ENCODE measurements around the gene ANKRD33.

The ANKRD33 gene

DNA sequence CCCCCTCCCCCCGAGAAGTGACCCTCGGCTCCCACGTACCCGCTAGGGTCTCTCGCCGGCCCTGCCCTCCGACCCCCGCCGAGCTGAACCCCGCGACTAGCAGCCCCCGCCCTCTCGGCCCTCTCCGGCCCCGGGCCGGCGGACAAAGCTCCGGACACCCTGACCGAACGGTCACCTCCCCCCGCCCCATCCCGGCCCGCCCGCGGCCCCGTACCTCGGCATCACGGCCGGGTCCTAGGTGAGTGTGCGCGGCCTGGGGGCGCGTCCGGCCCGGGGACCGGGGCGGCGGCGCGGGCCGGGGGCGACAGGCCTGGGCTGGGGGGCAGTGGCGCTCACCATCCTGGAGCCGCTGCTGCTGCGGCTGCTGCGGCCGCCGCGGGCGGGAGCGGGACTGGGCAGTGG is 39.6 kb upstream of the ANKRD33 start, which contains the start of gene FIGNL2:
Gene FIGNL2, minus strand, starts transcription at position 393 of the 402 bp plus-strand sequence. CDS start 26,305 bp downstream, outside the sequence.
- H2BK15ac ChIP-seq (replicated peaks; ENCODE audit: low read depth), result no peak within 1 kb of the TSS
- peak within 1 kb of the TSS; percentile 47 for H3K4me3 ChIP-seq (ENCODE audit: low read length)
- H2BK5ac ChIP-seq (ENCODE audit: low read length), result no peak within 1 kb of the TSS
- H3K18ac ChIP-seq (ENCODE audit: low read length), result peak within 1 kb of the TSS; percentile 90
- WGBS (ENCODE audit: extremely low coverage, insufficient coverage, low lambda C conversion rate), result no CpG with 5 or more reads among the region's 51 CpGs
- H4K5ac ChIP-seq (ENCODE audit: low read length), result no peak within 1 kb of the TSS
- no peaks in the 10 kb centered on the region for H3K36me3 ChIP-seq (ENCODE audit: control insufficient read depth, insufficient read depth, low read length)
- H2AK5ac ChIP-seq (ENCODE audit: low read length), result no peak within 1 kb of the TSS
- H3K4me1 ChIP-seq (ENCODE audit: control insufficient read depth, low read depth, low read length), result peaks cover 5% of the 10 kb centered on the region
- peak within 1 kb of the TSS; percentile 82 for H3K56ac ChIP-seq (ENCODE audit: low read length)
- no peak within 1 kb of the TSS for H3K23ac ChIP-seq (ENCODE audit: low read length)
- H3K79me2 ChIP-seq (ENCODE audit: control insufficient read depth, insufficient read depth, low read length), result no peaks in the 10 kb centered on the region
- peak within 1 kb of the TSS; percentile 93 for H3K4me2 ChIP-seq (ENCODE audit: low read length)
- H2BK120ac ChIP-seq (ENCODE audit: low read depth, low read length), result peak within 1 kb of the TSS; percentile 7
- no peaks in the 10 kb centered on the region for H3K79me1 ChIP-seq (ENCODE audit: low read length)
- no peak within 1 kb of the TSS for H4K8ac ChIP-seq (ENCODE audit: low read depth, low read length)
- H3K4ac ChIP-seq (ENCODE audit: low read depth, low read length), result peak within 1 kb of the TSS; percentile 86
- DNase-seq, result no peak
- H3K9ac ChIP-seq (ENCODE audit: low read length), result peak within 1 kb of the TSS; percentile 74
- H3K27me3 ChIP-seq (ENCODE audit: insufficient read depth, low read length, poor library complexity), result no peaks in the 10 kb centered on the region
- no peak within 1 kb of the TSS for H3K27ac ChIP-seq (ENCODE audit: low read depth, low read length)

DNA sequence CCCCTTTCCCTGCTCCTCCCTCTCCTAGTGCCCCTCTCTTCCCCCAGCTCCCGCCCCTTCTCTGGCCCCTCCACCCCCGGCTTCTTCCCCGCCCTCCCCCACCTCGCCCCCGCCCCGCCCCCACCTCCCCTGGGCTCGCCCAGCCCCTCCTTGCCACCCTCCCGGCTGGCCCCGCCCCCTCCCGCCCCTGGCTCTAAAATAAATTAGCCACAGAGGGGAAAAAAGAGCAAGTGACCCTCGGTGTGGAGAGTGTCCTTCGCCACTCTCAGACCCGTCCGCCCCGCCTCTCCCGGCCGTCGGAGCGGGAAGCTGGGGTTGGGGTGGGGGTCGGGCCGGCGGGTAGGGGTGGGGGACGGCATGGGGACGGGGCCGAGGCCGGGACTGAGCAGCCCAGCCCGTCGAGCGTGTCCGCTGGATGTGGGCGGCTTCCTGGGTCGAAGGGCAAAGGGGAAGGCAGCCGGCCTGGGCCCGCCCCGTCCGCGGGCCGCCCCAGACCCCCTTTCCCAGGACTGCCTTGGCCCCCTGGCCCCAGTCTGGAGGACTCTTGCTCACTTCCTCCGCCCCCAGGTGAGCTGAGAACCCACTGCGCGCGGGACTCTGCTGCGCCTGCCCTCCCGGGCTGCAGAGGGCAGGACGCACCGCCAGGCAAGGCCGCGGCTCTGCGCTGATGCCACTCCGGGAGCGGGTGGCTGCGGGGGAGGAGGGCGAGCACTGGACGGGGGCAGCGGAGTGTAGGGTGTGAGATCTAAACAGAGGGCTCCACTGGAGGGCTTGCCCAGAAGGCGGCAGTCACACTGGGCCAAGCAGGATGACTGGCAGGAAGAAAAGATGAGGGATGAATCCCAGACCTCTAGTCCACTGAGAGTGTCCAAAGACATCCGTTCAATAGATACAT is 38.8 kb upstream of the ANKRD33 start:
- Histone ChIP-seq H3K56ac (ENCODE audit: low read length) (peak overlapping the region; percentile 82), H3K79me1 (ENCODE audit: low read length) (no peaks in the 10 kb centered on the region), H2BK15ac (replicated peaks; ENCODE audit: low read depth) (no peak overlapping the region), H3K27ac (ENCODE audit: low read depth, low read length) (no peak overlapping the region), H3K79me2 (ENCODE audit: control insufficient read depth, insufficient read depth, low read length) (no peaks in the 10 kb centered on the region), H2BK5ac (ENCODE audit: low read length) (no peak overlapping the region), H3K9ac (ENCODE audit: low read length) (peak overlapping the region; percentile 74), H3K4me2 (ENCODE audit: low read length) (peak overlapping the region; percentile 64), H4K5ac (ENCODE audit: low read length) (no peak overlapping the region), H3K18ac (ENCODE audit: low read length) (peak overlapping the region; percentile 57), H2AK5ac (ENCODE audit: low read length) (no peak overlapping the region), H3K36me3 (ENCODE audit: control insufficient read depth, insufficient read depth, low read length) (no peaks in the 10 kb centered on the region), H3K23ac (ENCODE audit: low read length) (no peak overlapping the region), H2BK120ac (ENCODE audit: low read depth, low read length) (no peak overlapping the region), H3K4ac (ENCODE audit: low read depth, low read length) (no peak overlapping the region), H3K4me3 (ENCODE audit: low read length) (peak overlapping the region; percentile 21), H3K4me1 (ENCODE audit: control insufficient read depth, low read depth, low read length) (peaks cover 5% of the 10 kb centered on the region), H3K27me3 (ENCODE audit: insufficient read depth, low read length, poor library complexity) (no peaks in the 10 kb centered on the region), H4K8ac (ENCODE audit: low read depth, low read length) (no peak overlapping the region)
- DNase-seq, result peak; percentile 71
- no CpG with 5 or more reads among the region's 57 CpGs for WGBS (ENCODE audit: extremely low coverage, insufficient coverage, low lambda C conversion rate)

GRCh38 chr12:51850081-51850964 is 37.6 kb upstream of the ANKRD33 start:
- H4K5ac ChIP-seq (ENCODE audit: low read length), result no peak overlapping the region
- H3K23ac ChIP-seq (ENCODE audit: low read length), result no peak overlapping the region
- no peaks in the 10 kb centered on the region for H3K36me3 ChIP-seq (ENCODE audit: control insufficient read depth, insufficient read depth, low read length)
- no peak overlapping the region for H3K9ac ChIP-seq (ENCODE audit: low read length)
- H3K79me1 ChIP-seq (ENCODE audit: low read length), result no peaks in the 10 kb centered on the region
- no peak overlapping the region for H3K18ac ChIP-seq (ENCODE audit: low read length)
- no peak overlapping the region for H3K4me2 ChIP-seq (ENCODE audit: low read length)
- H3K4me3 ChIP-seq (ENCODE audit: low read length), result no peak overlapping the region
- H3K79me2 ChIP-seq (ENCODE audit: control insufficient read depth, insufficient read depth, low read length), result no peaks in the 10 kb centered on the region
- no peak overlapping the region for H3K27ac ChIP-seq (ENCODE audit: low read depth, low read length)
- H4K8ac ChIP-seq (ENCODE audit: low read depth, low read length), result no peak overlapping the region
- H3K4ac ChIP-seq (ENCODE audit: low read depth, low read length), result no peak overlapping the region
- DNase-seq, result no peak
- WGBS (ENCODE audit: extremely low coverage, insufficient coverage, low lambda C conversion rate), result no CpG with 5 or more reads among the region's 8 CpGs
- H2AK5ac ChIP-seq (ENCODE audit: low read length), result no peak overlapping the region
- H2BK15ac ChIP-seq (replicated peaks; ENCODE audit: low read depth), result no peak overlapping the region
- no peak overlapping the region for H2BK5ac ChIP-seq (ENCODE audit: low read length)
- H3K56ac ChIP-seq (ENCODE audit: low read length), result peak overlapping the region; percentile 10
- H3K4me1 ChIP-seq (ENCODE audit: control insufficient read depth, low read depth, low read length), result peaks cover 5% of the 10 kb centered on the region
- H3K27me3 ChIP-seq (ENCODE audit: insufficient read depth, low read length, poor library complexity), result no peaks in the 10 kb centered on the region
- no peak overlapping the region for H2BK120ac ChIP-seq (ENCODE audit: low read depth, low read length)

DNA sequence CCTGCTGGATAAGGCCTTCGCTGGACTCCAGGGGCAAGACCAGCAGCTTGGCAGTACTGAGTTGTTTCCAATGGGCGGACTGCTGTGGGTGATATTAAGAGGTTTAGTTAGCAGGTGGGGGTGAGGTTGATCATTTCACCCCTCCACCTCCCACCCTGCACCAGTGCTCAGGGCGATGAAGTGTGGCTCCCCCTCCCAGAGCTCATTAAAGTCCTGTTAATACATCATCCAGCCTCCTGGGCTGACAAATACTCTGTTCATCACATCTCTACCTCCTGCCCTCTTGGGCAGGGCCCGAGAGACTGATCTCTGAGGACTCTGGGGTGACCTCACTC is 37.0 kb upstream of the ANKRD33 start:
- H3K27me3 ChIP-seq (ENCODE audit: insufficient read depth, low read length, poor library complexity), result no peaks in the 10 kb centered on the region
- H3K9ac ChIP-seq (ENCODE audit: low read length), result no peak overlapping the region
- no peak overlapping the region for H3K4ac ChIP-seq (ENCODE audit: low read depth, low read length)
- H3K36me3 ChIP-seq (ENCODE audit: control insufficient read depth, insufficient read depth, low read length), result no peaks in the 10 kb centered on the region
- no peak overlapping the region for H3K4me2 ChIP-seq (ENCODE audit: low read length)
- no peak overlapping the region for H2BK5ac ChIP-seq (ENCODE audit: low read length)
- H3K79me2 ChIP-seq (ENCODE audit: control insufficient read depth, insufficient read depth, low read length), result no peaks in the 10 kb centered on the region
- H3K18ac ChIP-seq (ENCODE audit: low read length), result no peak overlapping the region
- H3K79me1 ChIP-seq (ENCODE audit: low read length), result no peaks in the 10 kb centered on the region
- H3K4me3 ChIP-seq (ENCODE audit: low read length), result no peak overlapping the region
- peaks cover 5% of the 10 kb centered on the region for H3K4me1 ChIP-seq (ENCODE audit: control insufficient read depth, low read depth, low read length)
- no peak overlapping the region for H4K8ac ChIP-seq (ENCODE audit: low read depth, low read length)
- no peak overlapping the region for H2BK15ac ChIP-seq (replicated peaks; ENCODE audit: low read depth)
- WGBS (ENCODE audit: extremely low coverage, insufficient coverage, low lambda C conversion rate), result no CpG with 5 or more reads among the region's 4 CpGs
- DNase-seq, result no peak
- H2AK5ac ChIP-seq (ENCODE audit: low read length), result no peak overlapping the region
- no peak overlapping the region for H3K56ac ChIP-seq (ENCODE audit: low read length)
- H3K23ac ChIP-seq (ENCODE audit: low read length), result no peak overlapping the region
- H2BK120ac ChIP-seq (ENCODE audit: low read depth, low read length), result no peak overlapping the region
- H3K27ac ChIP-seq (ENCODE audit: low read depth, low read length), result no peak overlapping the region
- no peak overlapping the region for H4K5ac ChIP-seq (ENCODE audit: low read length)

- Histone ChIP-seq H3K79me1 (ENCODE audit: low read length) (no peaks in the 10 kb centered on the region), H3K4me2 (ENCODE audit: low read length) (no peak overlapping the region), H3K79me2 (ENCODE audit: control insufficient read depth, insufficient read depth, low read length) (no peaks in the 10 kb centered on the region), H3K18ac (ENCODE audit: low read length) (no peak overlapping the region), H4K8ac (ENCODE audit: low read depth, low read length) (no peak overlapping the region), H2AK5ac (ENCODE audit: low read length) (no peak overlapping the region), H3K27ac (ENCODE audit: low read depth, low read length) (no peak overlapping the region), H3K9ac (ENCODE audit: low read length) (no peak overlapping the region), H3K36me3 (ENCODE audit: control insufficient read depth, insufficient read depth, low read length) (no peaks in the 10 kb centered on the region), H3K23ac (ENCODE audit: low read length) (no peak overlapping the region), H3K4me3 (ENCODE audit: low read length) (no peak overlapping the region), H3K27me3 (ENCODE audit: insufficient read depth, low read length, poor library complexity) (no peaks in the 10 kb centered on the region), H4K5ac (ENCODE audit: low read length) (no peak overlapping the region), H2BK120ac (ENCODE audit: low read depth, low read length) (no peak overlapping the region), H2BK5ac (ENCODE audit: low read length) (no peak overlapping the region), H3K56ac (ENCODE audit: low read length) (no peak overlapping the region), H3K4me1 (ENCODE audit: control insufficient read depth, low read depth, low read length) (peaks cover 1% of the 10 kb centered on the region), H2BK15ac (replicated peaks; ENCODE audit: low read depth) (no peak overlapping the region), H3K4ac (ENCODE audit: low read depth, low read length) (no peak overlapping the region)
- no CpG with 5 or more reads among the region's 8 CpGs for WGBS (ENCODE audit: extremely low coverage, insufficient coverage, low lambda C conversion rate)
- DNase-seq, result no peak
Measured at GRCh38 chr12:51851413-51852124, 36.3 kb upstream of the ANKRD33 start.
